ENCODE data around the gene CACNA2D2. TPM values are rescaled to one million over a fixed set of nuclear protein-coding genes. Genes with fewer than 3 reads are reported as not detected.

Gene CACNA2D2
- total RNA-seq, 1 experiment from 2014 or later, result not detected

- H3K4me3 ChIP-seq, result no peak overlapping the region
- intact Hi-C loops (cut with micrococcal nuclease; ENCODE audit: unreplicated experiment), result no loop called here
- DNase-seq, result no peak
- no peaks in the 10 kb centered on the region for H3K9me3 ChIP-seq (ENCODE audit: insufficient read depth, low read depth)
- H3K27me3 ChIP-seq (ENCODE audit: insufficient read depth, low read depth), result peaks cover 13% of the 10 kb centered on the region
- peaks cover 13% of the 10 kb centered on the region for H3K4me1 ChIP-seq (replicated peaks; ENCODE audit: insufficient read depth)
- no peak overlapping the region for H2AFZ ChIP-seq
- CTCF ChIA-PET, result interaction anchor here (0.7 kb wide), 1 partner anchor 1096 kb away, joined by 14 read pairs; no protein-coding TSS in a partner anchor
- H3K36me3 ChIP-seq (ENCODE audit: low read depth), result no peaks in the 10 kb centered on the region
- peaks cover 4% of the 10 kb centered on the region; the same call in 1 of the 2 replicates for H3F3A ChIP-seq (ENCODE audit: insufficient read depth, low read depth)
- POLR2A ChIA-PET (ENCODE audit: unreplicated experiment), result no interaction called here
- no TSS peak for BruUV-seq (replicated peaks)
- H3K9me2 ChIP-seq (ENCODE audit: insufficient read depth), result no peaks in the 10 kb centered on the region
- H4K20me1 ChIP-seq (ENCODE audit: insufficient read depth), result no peaks in the 10 kb centered on the region
- H3K27ac ChIP-seq, result no peak overlapping the region
- no peaks in the 10 kb centered on the region for H3K79me2 ChIP-seq (ENCODE audit: low read depth)
- H3K4me2 ChIP-seq, result no peak overlapping the region
- TF ChIP-seq CTCF (conservative IDR thresholded peaks at IDR 0.05) (no peak), EZH2 (IDR thresholded peaks at IDR 0.05; ENCODE audit: low read depth) (no peak)
Measured at GRCh38 chr3:50405249-50405648, 98.2 kb downstream of the CACNA2D2 start.

- H4K20me1 ChIP-seq (ENCODE audit: insufficient read depth), result no peaks in the 10 kb centered on the region
- H3K79me2 ChIP-seq (ENCODE audit: low read depth), result no peaks in the 10 kb centered on the region
- intact Hi-C loops (cut with micrococcal nuclease; ENCODE audit: unreplicated experiment), result no loop called here
- ChIA-PET CTCF (no interaction called here), POLR2A (ENCODE audit: unreplicated experiment) (no interaction called here)
- no peak overlapping the region for H2AFZ ChIP-seq
- no peak overlapping the region for H3K4me3 ChIP-seq
- H3K4me1 ChIP-seq (replicated peaks; ENCODE audit: insufficient read depth), result peaks cover 13% of the 10 kb centered on the region
- no peak overlapping the region for H3K27ac ChIP-seq
- H3K36me3 ChIP-seq (ENCODE audit: low read depth), result no peaks in the 10 kb centered on the region
- H3K9me3 ChIP-seq (ENCODE audit: insufficient read depth, low read depth), result no peaks in the 10 kb centered on the region
- H3K9me2 ChIP-seq (ENCODE audit: insufficient read depth), result no peaks in the 10 kb centered on the region
- H3K27me3 ChIP-seq (ENCODE audit: insufficient read depth, low read depth), result no peaks in the 10 kb centered on the region
- BruUV-seq (replicated peaks), result no TSS peak
- DNase-seq, result no peak
- TF ChIP-seq CTCF (conservative IDR thresholded peaks at IDR 0.05) (no peak), EZH2 (IDR thresholded peaks at IDR 0.05; ENCODE audit: low read depth) (no peak)
- H3K4me2 ChIP-seq, result peak overlapping the region; percentile 31; the same call in 1 of the 2 replicates
- H3F3A ChIP-seq (ENCODE audit: insufficient read depth, low read depth), result peaks cover 4% of the 10 kb centered on the region; the same call in 1 of the 2 replicates
Measured at GRCh38 chr3:50401978-50402595, 101.3 kb downstream of the CACNA2D2 start.

- H3K4me3 ChIP-seq, result no peak overlapping the region
- H3K9me2 ChIP-seq (ENCODE audit: insufficient read depth), result no peaks in the 10 kb centered on the region
- peak overlapping the region; percentile 21 for H3K4me2 ChIP-seq
- intact Hi-C loops (cut with micrococcal nuclease; ENCODE audit: unreplicated experiment), result no loop called here
- H3K4me1 ChIP-seq (replicated peaks; ENCODE audit: insufficient read depth), result peaks cover 25% of the 10 kb centered on the region
- peak; percentile 69 to 85 for DNase-seq
- H3K27ac ChIP-seq, result no peak overlapping the region
- ChIA-PET CTCF (interaction anchor here (0.7 kb wide), 1 partner anchor 136 kb away, joined by 4 read pairs; no protein-coding TSS in a partner anchor), POLR2A (ENCODE audit: unreplicated experiment) (no interaction called here)
- TF ChIP-seq EZH2 (IDR thresholded peaks at IDR 0.05; ENCODE audit: low read depth) (no peak), CTCF (conservative IDR thresholded peaks at IDR 0.05) (no peak)
- no peaks in the 10 kb centered on the region for H3K79me2 ChIP-seq (ENCODE audit: low read depth)
- no TSS peak for BruUV-seq (replicated peaks)
- no peaks in the 10 kb centered on the region for H3K27me3 ChIP-seq (ENCODE audit: insufficient read depth, low read depth)
- H4K20me1 ChIP-seq (ENCODE audit: insufficient read depth), result no peaks in the 10 kb centered on the region
- H3K36me3 ChIP-seq (ENCODE audit: low read depth), result no peaks in the 10 kb centered on the region
- H3F3A ChIP-seq (ENCODE audit: insufficient read depth, low read depth), result peaks cover 4% of the 10 kb centered on the region; the same call in 1 of the 2 replicates
- no peak overlapping the region for H2AFZ ChIP-seq
- no peaks in the 10 kb centered on the region for H3K9me3 ChIP-seq (ENCODE audit: insufficient read depth, low read depth)
Measured at GRCh38 chr3:50396502-50396901, 106.9 kb downstream of the CACNA2D2 start.

Measured in PC-9 (cell line).